Measurements from ENCODE around the gene TTC22.

Gene TTC22

GRCh38 chr1:54819195-54819536 is 18.0 kb upstream of the TTC22 start:
- TF ChIP-seq CTCF (IDR thresholded peaks at IDR 0.05; ENCODE audit: low read length) (no peak), EZH2 (IDR thresholded peaks at IDR 0.05; ENCODE audit: borderline replicate concordance, low read length) (no peak)
- Histone ChIP-seq H2AFZ (ENCODE audit: low read length) (no peak overlapping the region), H3K4me3 (ENCODE audit: low read depth, low read length, poor library complexity, severe bottlenecking) (no peak overlapping the region), H3K4me1 (ENCODE audit: insufficient read depth, low read length, severe bottlenecking) (no peaks in the 10 kb centered on the region), H3K9me3 (ENCODE audit: low read length) (no peaks in the 10 kb centered on the region), H3K27ac (ENCODE audit: low read depth, low read length, poor library complexity, severe bottlenecking) (no peak overlapping the region), H3K4me2 (ENCODE audit: low read length) (no peak overlapping the region), H3K36me3 (ENCODE audit: insufficient read depth, low read length) (no peaks in the 10 kb centered on the region), H3K27me3 (ENCODE audit: insufficient read depth, low read length) (no peaks in the 10 kb centered on the region), H3K9ac (ENCODE audit: low read length) (no peak overlapping the region), H3K79me2 (ENCODE audit: insufficient read depth, low read length) (no peaks in the 10 kb centered on the region), H3K9me2 (ENCODE audit: low read depth, low read length) (no peaks in the 10 kb centered on the region), H3F3A (ENCODE audit: insufficient read depth, low read length) (no peaks in the 10 kb centered on the region), H4K20me1 (ENCODE audit: insufficient read depth, low read length) (no peaks in the 10 kb centered on the region)

GRCh38 chr1:54818461-54819194 is 17.5 kb upstream of the TTC22 start:
- Histone ChIP-seq H3K4me2 (ENCODE audit: low read length) (no peak overlapping the region), H3K9me2 (ENCODE audit: low read depth, low read length) (no peaks in the 10 kb centered on the region), H3K4me1 (ENCODE audit: insufficient read depth, low read length, severe bottlenecking) (no peaks in the 10 kb centered on the region), H3K79me2 (ENCODE audit: insufficient read depth, low read length) (no peaks in the 10 kb centered on the region), H3K9ac (ENCODE audit: low read length) (no peak overlapping the region), H3K9me3 (ENCODE audit: low read length) (no peaks in the 10 kb centered on the region), H3K4me3 (ENCODE audit: low read depth, low read length, poor library complexity, severe bottlenecking) (no peak overlapping the region), H2AFZ (ENCODE audit: low read length) (no peak overlapping the region), H3K27ac (ENCODE audit: low read depth, low read length, poor library complexity, severe bottlenecking) (no peak overlapping the region), H3F3A (ENCODE audit: insufficient read depth, low read length) (no peaks in the 10 kb centered on the region), H4K20me1 (ENCODE audit: insufficient read depth, low read length) (no peaks in the 10 kb centered on the region), H3K36me3 (ENCODE audit: insufficient read depth, low read length) (no peaks in the 10 kb centered on the region), H3K27me3 (ENCODE audit: insufficient read depth, low read length) (no peaks in the 10 kb centered on the region)
- no peak for TF ChIP-seq EZH2 (IDR thresholded peaks at IDR 0.05; ENCODE audit: borderline replicate concordance, low read length)
- no peak for TF ChIP-seq CTCF (IDR thresholded peaks at IDR 0.05; ENCODE audit: low read length)

GRCh38 chr1:54816951-54817350 is 15.8 kb upstream of the TTC22 start:
- H3K9ac ChIP-seq (ENCODE audit: low read length) = no peak overlapping the region
- no peak overlapping the region for H3K4me3 ChIP-seq (ENCODE audit: low read depth, low read length, poor library complexity, severe bottlenecking)
- H3K9me2 ChIP-seq (ENCODE audit: low read depth, low read length) = no peaks in the 10 kb centered on the region
- no peaks in the 10 kb centered on the region for H3K9me3 ChIP-seq (ENCODE audit: low read length)
- no peaks in the 10 kb centered on the region for H3K79me2 ChIP-seq (ENCODE audit: insufficient read depth, low read length)
- H3K4me1 ChIP-seq (ENCODE audit: insufficient read depth, low read length, severe bottlenecking) = no peaks in the 10 kb centered on the region
- no peak overlapping the region for H2AFZ ChIP-seq (ENCODE audit: low read length)
- no peak overlapping the region for H3K4me2 ChIP-seq (ENCODE audit: low read length)
- H3K27ac ChIP-seq (ENCODE audit: low read depth, low read length, poor library complexity, severe bottlenecking) = no peak overlapping the region
- H3F3A ChIP-seq (ENCODE audit: insufficient read depth, low read length) = no peaks in the 10 kb centered on the region
- H3K36me3 ChIP-seq (ENCODE audit: insufficient read depth, low read length) = no peaks in the 10 kb centered on the region
- H4K20me1 ChIP-seq (ENCODE audit: insufficient read depth, low read length) = no peaks in the 10 kb centered on the region
- no peaks in the 10 kb centered on the region for H3K27me3 ChIP-seq (ENCODE audit: insufficient read depth, low read length)
- TF ChIP-seq EZH2 (IDR thresholded peaks at IDR 0.05; ENCODE audit: borderline replicate concordance, low read length) = no peak
- TF ChIP-seq CTCF (IDR thresholded peaks at IDR 0.05; ENCODE audit: low read length) = no peak
